Measurements from ENCODE around the gene MIA3. TPM values are rescaled to one million over a fixed set of nuclear protein-coding genes. Genes with fewer than 3 reads are reported as not detected.

Gene MIA3
- total and polyA plus RNA-seq, 2 donors from 2014 or later = 19.1 to 51.5 TPM

GRCh38 chr1:222641269-222641948 lies 23.5 kb downstream of the MIA3 start:
- intact Hi-C loops (cut with DNase I) = no loop called here
- no peaks in the 10 kb centered on the region for H3K27me3 ChIP-seq (ENCODE audit: control insufficient read depth, insufficient read depth, low read length)
- DNase-seq = no peak
- no peak overlapping the region for H3K9ac ChIP-seq (ENCODE audit: low read length in 3 of 3)
- H3K4me3 ChIP-seq (ENCODE audit: low read length in 3 of 3) = no peak overlapping the region
- FAIRE-seq = no peak
- no peak for TF ChIP-seq CTCF (IDR thresholded peaks at IDR 0.05; ENCODE audit: borderline replicate concordance, extremely low read depth, insufficient read depth)
- H3K27ac ChIP-seq (ENCODE audit: low read depth in 2 of 2, low read length in 2 of 2) = no peak overlapping the region
- peaks cover 0 to 2% (median 0%) of the 10 kb centered on the region in 3 donors for H3K36me3 ChIP-seq (ENCODE audit: control insufficient read depth in 2 of 3, insufficient read depth in 3 of 3, low read length in 3 of 3)
- H3K4me1 ChIP-seq (ENCODE audit: control insufficient read depth in 2 of 3, insufficient read depth in 2 of 3, low read depth in 1 of 3, low read length in 3 of 3) = peaks cover 0 to 13% (median 4%) of the 10 kb centered on the region in 3 donors
- H3K9me3 ChIP-seq (ENCODE audit: control insufficient read depth in 2 of 3, insufficient read depth in 1 of 3, low read length in 3 of 3) = no peaks in the 10 kb centered on the region

- intact Hi-C loops (cut with DNase I) = no loop called here
- H3K4me1 ChIP-seq (ENCODE audit: control insufficient read depth in 2 of 3, insufficient read depth in 2 of 3, low read depth in 1 of 3, low read length in 3 of 3) = peaks cover 0 to 13% (median 4%) of the 10 kb centered on the region in 3 donors
- H3K36me3 ChIP-seq (ENCODE audit: control insufficient read depth in 2 of 3, insufficient read depth in 3 of 3, low read length in 3 of 3) = peaks cover 0 to 2% (median 0%) of the 10 kb centered on the region in 3 donors
- no peak overlapping the region for H3K27ac ChIP-seq (ENCODE audit: low read depth in 2 of 2, low read length in 2 of 2)
- H3K27me3 ChIP-seq (ENCODE audit: control insufficient read depth, insufficient read depth, low read length) = no peaks in the 10 kb centered on the region
- DNase-seq (no peak), FAIRE-seq (no peak)
- no peak overlapping the region for H3K4me3 ChIP-seq (ENCODE audit: low read length in 3 of 3)
- no peaks in the 10 kb centered on the region for H3K9me3 ChIP-seq (ENCODE audit: control insufficient read depth in 2 of 3, insufficient read depth in 1 of 3, low read length in 3 of 3)
- no peak for TF ChIP-seq CTCF (IDR thresholded peaks at IDR 0.05; ENCODE audit: borderline replicate concordance, extremely low read depth, insufficient read depth)
- no peak overlapping the region for H3K9ac ChIP-seq (ENCODE audit: low read length in 3 of 3)
Measured at GRCh38 chr1:222642468-222642867, 24.6 kb downstream of the MIA3 start.

GRCh38 chr1:222643606-222643937 lies 25.7 kb downstream of the MIA3 start:
- Histone ChIP-seq H3K9me3 (ENCODE audit: control insufficient read depth in 2 of 3, insufficient read depth in 1 of 3, low read length in 3 of 3) (no peaks in the 10 kb centered on the region), H3K27ac (ENCODE audit: low read depth in 2 of 2, low read length in 2 of 2) (peak overlapping the region; percentile 91 to 92), H3K36me3 (ENCODE audit: control insufficient read depth in 2 of 3, insufficient read depth in 3 of 3, low read length in 3 of 3) (peaks cover 0 to 2% (median 0%) of the 10 kb centered on the region in 3 donors), H3K4me3 (ENCODE audit: low read length in 3 of 3) (peak overlapping the region; percentile 90 to 96 (median 95)), H3K9ac (ENCODE audit: low read length in 3 of 3) (peak overlapping the region; percentile 83 to 98 (median 87)), H3K27me3 (ENCODE audit: control insufficient read depth, insufficient read depth, low read length) (no peaks in the 10 kb centered on the region), H3K4me1 (ENCODE audit: control insufficient read depth in 2 of 3, insufficient read depth in 2 of 3, low read depth in 1 of 3, low read length in 3 of 3) (peaks cover 0 to 13% (median 4%) of the 10 kb centered on the region in 3 donors)
- no peak for TF ChIP-seq CTCF (IDR thresholded peaks at IDR 0.05; ENCODE audit: borderline replicate concordance, extremely low read depth, insufficient read depth)
- DNase-seq (no peak), FAIRE-seq (no peak)
- intact Hi-C loops (cut with DNase I) = no loop called here

Data from kidney (tissue), 14 donors.